Tibial artery (tissue), 4 donors: ENCODE data around the gene UBAP2L.

Source experiments
- DNase-seq, 2 donors: peaks; one replicate each; pipeline ENCODE4 v3.0.0-alpha.2; 2019
- H3K27ac ChIP-seq, 2 donors: fragments of 200-600 bp; sonication (generic) in 1 of 2; 1 replicate in 1 of 2; 2 replicates in 1 of 2; pipeline ENCODE4 v1.5.1; 2018 to 2019; ENCODE audit warnings: mild to moderate bottlenecking in 1 of 2
- H3K27me3 ChIP-seq, 2 donors: fragments of 200-600 bp; sonication (generic) in 1 of 2; one replicate each; pipeline versions ENCODE4 v1.5.1 to v1.6.0; 2016 to 2019
- H3K36me3 ChIP-seq, 3 donors: fragments of 200-600 bp; sonication (generic) in 2 of 3; one replicate each; pipeline ENCODE4 v1.5.1; 2016 to 2019; ENCODE audit warnings: mild to moderate bottlenecking in 2 of 3
- H3K4me1 ChIP-seq, 4 donors: fragments of 200-600 bp; sonication (generic) in 2 of 4; 1 replicate in 3 of 4; 2 replicates in 1 of 4; pipeline ENCODE4 v1.5.1; 2016 to 2019
- H3K4me3 ChIP-seq, 2 donors: fragments of 200-600 bp; sonication (generic) in 1 of 2; 1 replicate in 1 of 2; 2 replicates in 1 of 2; pipeline ENCODE4 v1.5.1; 2018 to 2019; ENCODE audit warnings: mild to moderate bottlenecking in 2 of 2
- H3K9me3 ChIP-seq, 3 donors: fragments of 200-600 bp; sonication (generic) in 1 of 3; one replicate each; pipeline ENCODE4 v1.5.1; 2016 to 2019
- intact Hi-C: fragments of 100-400 bp; cut with DNase I; formaldehyde crosslinking; loops from one replicate; pipeline ENCODE4 v1.15.0; 2023; ENCODE audit warnings: low total_unique reads
- TF ChIP-seq, protein P1 (sequence below), 2 experiments: fragments of 200-600 bp in 1 of 2; fragments of 450-650 bp in 1 of 2; IDR thresholded peaks; one replicate each; pipeline ENCODE4 v1.5.1; 2017 to 2019; ENCODE audit warnings: antibody characterized with exemption in 2 of 2, mild to moderate bottlenecking in 1 of 2, moderate library complexity in 1 of 2

The UBAP2L gene

DNA sequence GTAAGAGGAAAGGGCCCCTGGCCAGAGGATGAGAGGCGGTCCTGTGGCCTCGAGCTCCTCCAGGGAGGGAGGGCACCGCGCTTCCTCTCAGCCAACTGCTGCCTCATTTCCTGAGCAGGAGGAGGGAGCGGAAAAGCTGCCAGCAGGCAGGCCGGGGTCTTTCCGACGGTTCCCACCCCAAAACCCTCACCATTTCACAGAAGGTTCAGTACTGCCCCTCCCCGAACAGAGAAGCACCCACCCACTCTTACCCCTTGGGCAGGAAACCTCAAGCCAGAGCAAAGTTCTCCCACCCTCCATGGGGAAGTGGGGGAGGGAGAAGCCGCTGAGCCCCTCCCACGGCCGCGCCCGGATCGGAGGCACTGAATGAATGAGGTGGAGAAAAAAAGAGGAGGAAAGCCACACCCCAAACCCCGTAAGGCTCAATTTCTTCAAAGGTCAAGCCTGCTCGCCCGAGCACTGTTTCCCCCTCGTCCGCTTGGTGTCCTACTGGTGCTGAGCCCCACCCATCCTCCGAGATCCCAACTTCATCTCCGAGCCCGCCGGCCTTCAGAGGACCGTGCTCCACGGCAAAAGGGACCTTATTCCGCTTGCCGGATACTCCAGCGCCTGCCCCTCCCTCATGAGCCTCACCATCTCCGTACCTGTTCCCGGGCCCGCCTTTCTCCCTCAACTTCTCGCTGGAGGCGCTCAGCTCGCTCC is 38.3 kb upstream of the UBAP2L start:
- DNase-seq, result peak; percentile 73 to 85
- intact Hi-C loops, result no loop called here
- H3K4me3 ChIP-seq, result peak overlapping the region; percentile 82 to 93
- TF ChIP-seq, protein P1, sequence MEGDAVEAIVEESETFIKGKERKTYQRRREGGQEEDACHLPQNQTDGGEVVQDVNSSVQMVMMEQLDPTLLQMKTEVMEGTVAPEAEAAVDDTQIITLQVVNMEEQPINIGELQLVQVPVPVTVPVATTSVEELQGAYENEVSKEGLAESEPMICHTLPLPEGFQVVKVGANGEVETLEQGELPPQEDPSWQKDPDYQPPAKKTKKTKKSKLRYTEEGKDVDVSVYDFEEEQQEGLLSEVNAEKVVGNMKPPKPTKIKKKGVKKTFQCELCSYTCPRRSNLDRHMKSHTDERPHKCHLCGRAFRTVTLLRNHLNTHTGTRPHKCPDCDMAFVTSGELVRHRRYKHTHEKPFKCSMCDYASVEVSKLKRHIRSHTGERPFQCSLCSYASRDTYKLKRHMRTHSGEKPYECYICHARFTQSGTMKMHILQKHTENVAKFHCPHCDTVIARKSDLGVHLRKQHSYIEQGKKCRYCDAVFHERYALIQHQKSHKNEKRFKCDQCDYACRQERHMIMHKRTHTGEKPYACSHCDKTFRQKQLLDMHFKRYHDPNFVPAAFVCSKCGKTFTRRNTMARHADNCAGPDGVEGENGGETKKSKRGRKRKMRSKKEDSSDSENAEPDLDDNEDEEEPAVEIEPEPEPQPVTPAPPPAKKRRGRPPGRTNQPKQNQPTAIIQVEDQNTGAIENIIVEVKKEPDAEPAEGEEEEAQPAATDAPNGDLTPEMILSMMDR (IDR thresholded peaks at IDR 0.05), result no peak
- H3K36me3 ChIP-seq, result no peaks in the 10 kb centered on the region
- H3K27me3 ChIP-seq, result no peaks in the 10 kb centered on the region
- H3K9me3 ChIP-seq, result no peaks in the 10 kb centered on the region
- H3K27ac ChIP-seq, result peak overlapping the region; percentile 82 to 86
- peaks cover 0 to 48% (median 45%) of the 10 kb centered on the region in 4 donors for H3K4me1 ChIP-seq

DNA sequence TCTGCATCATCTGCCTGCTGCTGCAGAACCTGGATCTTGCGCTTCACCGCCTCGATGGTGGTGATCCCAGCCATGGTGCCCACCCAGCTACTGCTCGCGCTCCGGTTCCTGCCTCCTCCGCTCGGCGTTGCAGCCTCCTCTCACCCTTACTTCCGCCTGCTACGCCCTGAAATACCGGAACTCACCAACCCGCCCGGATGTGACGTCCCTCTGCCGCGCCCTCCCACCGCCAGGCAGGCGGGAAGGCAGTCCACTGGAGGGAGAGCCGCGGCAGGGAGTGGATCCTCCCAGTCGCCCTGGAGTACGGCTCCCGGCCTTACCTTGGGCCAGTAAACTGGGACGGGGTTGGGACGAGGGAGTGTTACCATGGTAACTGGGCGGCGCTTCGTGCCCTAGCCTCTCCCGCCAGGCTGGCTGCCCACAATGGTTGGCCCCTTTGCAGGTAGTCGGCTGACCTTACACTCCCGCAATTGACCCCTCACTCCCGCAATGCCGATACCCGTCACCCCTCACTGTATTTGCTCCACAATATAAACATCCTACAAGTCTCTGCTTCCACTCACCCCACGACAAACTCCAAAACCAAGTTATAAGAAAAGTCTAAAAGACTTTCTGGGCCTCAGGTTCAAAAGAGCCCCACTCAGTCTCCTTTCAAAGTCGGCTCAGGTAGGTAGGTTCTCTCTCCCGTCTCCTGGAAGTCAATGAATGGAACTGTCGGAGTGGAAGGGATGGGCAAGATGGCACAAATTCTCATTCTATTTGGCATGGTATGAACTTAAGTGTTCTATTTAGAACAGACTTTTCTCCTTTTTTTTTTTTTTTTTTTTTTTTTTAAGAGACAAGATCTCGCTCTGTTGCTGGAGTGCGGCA is 37.5 kb upstream of the UBAP2L start:
- peaks cover 0 to 40% (median 38%) of the 10 kb centered on the region in 4 donors for H3K4me1 ChIP-seq
- peak overlapping the region; percentile 82 to 93 for H3K4me3 ChIP-seq
- intact Hi-C loops, result no loop called here
- TF ChIP-seq, protein P1 (IDR thresholded peaks at IDR 0.05), result peak in 1 of 2 experiments; percentile 24
- H3K27ac ChIP-seq, result peak overlapping the region; percentile 82 to 86
- peak; percentile 95 to 97 for DNase-seq
- H3K9me3 ChIP-seq, result no peaks in the 10 kb centered on the region
- no peaks in the 10 kb centered on the region for H3K27me3 ChIP-seq
- H3K36me3 ChIP-seq, result no peaks in the 10 kb centered on the region

DNA sequence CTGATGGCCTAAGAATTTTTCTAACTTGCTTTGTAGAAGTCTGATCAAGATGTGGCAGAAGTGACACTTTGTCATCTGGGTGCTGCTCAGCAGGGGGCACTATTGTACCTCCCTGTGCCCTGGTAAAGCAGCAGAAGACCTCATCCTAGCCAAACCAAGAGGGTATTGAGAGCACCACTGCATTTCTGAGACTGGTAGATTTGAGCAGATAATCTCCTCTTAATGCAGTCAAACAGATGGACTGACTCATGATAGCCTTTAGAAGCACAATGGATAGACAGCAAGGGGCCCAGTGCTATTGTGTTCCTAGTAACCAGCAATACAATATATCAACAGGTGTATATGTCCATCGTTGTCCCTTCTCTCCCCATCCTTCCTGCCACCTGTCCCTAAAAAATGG is 34.6 kb upstream of the UBAP2L start:
- peak in 1 of 2 donors; percentile 27 for DNase-seq
- intact Hi-C loops, result no loop called here
- Histone ChIP-seq H3K4me1 (peaks cover 0 to 26% (median 15%) of the 10 kb centered on the region in 4 donors), H3K27me3 (no peaks in the 10 kb centered on the region), H3K9me3 (no peaks in the 10 kb centered on the region), H3K36me3 (no peaks in the 10 kb centered on the region), H3K4me3 (no peak overlapping the region), H3K27ac (no peak overlapping the region)
- TF ChIP-seq, protein P1 (IDR thresholded peaks at IDR 0.05), result peak in 1 of 2 experiments; percentile 21

DNA sequence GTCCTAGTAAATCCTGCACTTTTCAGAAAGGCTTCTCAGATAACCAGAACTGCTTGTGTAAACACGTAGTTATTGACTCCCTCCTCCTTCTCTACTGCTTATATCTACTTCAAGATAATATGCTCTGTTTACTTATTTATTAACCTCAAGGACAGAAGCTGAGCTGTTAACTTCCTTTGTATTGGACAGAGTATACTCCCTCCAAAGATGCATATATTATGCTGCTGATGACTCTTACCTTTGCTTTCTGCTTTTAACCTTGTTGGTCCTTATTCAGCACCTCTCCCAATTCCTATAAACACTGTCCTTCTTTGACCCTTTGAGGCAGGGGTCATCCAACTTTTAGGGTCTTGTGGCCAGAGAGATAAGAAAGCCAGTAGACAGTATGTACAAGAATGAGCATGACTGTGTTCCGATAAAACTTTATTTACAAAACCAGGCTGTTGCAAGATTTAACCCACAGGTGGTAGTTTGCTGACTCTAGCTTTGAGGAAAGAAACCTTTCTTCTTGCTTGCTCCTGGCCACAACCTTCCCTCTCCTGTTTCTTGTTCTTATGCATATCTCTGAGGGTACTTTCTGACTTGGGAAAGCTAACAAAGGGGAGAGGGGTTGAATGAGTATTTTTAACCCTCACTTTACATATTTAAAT is 33.8 kb upstream of the UBAP2L start:
- intact Hi-C loops, result no loop called here

DNA sequence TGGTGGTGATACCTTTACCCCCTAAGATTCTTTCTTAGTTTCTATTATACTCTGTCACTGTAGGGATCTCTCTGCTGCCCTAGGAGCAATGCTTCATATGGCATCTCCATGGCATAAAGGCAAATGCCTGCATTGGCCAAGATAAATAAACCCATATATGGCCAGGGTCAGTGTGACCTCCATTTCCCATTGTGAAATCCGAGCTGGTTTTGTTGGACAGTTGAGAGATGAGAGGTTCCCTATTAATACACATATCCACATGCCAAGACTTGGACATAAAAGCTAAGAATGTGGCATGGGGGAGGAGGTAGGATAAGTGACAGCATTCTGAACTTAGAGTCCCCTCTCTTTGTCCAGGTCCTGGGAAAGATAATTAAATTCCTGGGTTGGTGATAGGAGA is 30.2 kb upstream of the UBAP2L start:
- H3K9me3 ChIP-seq, result no peaks in the 10 kb centered on the region
- peak in 1 of 2 donors; percentile 13 for DNase-seq
- no peak overlapping the region for H3K4me3 ChIP-seq
- H3K4me1 ChIP-seq, result peaks cover 0 to 18% (median 8%) of the 10 kb centered on the region in 4 donors
- TF ChIP-seq, protein P1 (IDR thresholded peaks at IDR 0.05), result no peak
- H3K27me3 ChIP-seq, result peaks cover 0 to 8% of the 10 kb centered on the region in 2 donors
- peak overlapping the region in 1 of 2 donors; percentile 15 for H3K27ac ChIP-seq
- intact Hi-C loops, result no loop called here
- no peaks in the 10 kb centered on the region for H3K36me3 ChIP-seq

More for the DNA sequence above, 33.8 kb upstream of the UBAP2L start:
- peaks cover 0 to 20% (median 11%) of the 10 kb centered on the region in 4 donors for H3K4me1 ChIP-seq
- H3K9me3 ChIP-seq, result no peaks in the 10 kb centered on the region
- no peaks in the 10 kb centered on the region for H3K36me3 ChIP-seq
- H3K4me3 ChIP-seq, result no peak overlapping the region
- H3K27ac ChIP-seq, result no peak overlapping the region
- no peak for DNase-seq
- H3K27me3 ChIP-seq, result no peaks in the 10 kb centered on the region
- TF ChIP-seq, protein P1 (IDR thresholded peaks at IDR 0.05), result no peak
